Islet precursor cell (in vitro differentiated cells): Measurements from ENCODE around the gene SH3BGR.
A peak's percentile ranks its signal among the peaks of the same experiment; 100 is the strongest.
"Not testable (repeated sequence)": the region's sequence is repeated elsewhere in the genome, so short reads cannot be mapped to it uniquely, and the experiment has no call there.

ENCODE experiments used
- DNase-seq: peaks from one replicate; pipeline ENCODE4 v3.0.0-alpha.2; 2018

The SH3BGR gene

DNA sequence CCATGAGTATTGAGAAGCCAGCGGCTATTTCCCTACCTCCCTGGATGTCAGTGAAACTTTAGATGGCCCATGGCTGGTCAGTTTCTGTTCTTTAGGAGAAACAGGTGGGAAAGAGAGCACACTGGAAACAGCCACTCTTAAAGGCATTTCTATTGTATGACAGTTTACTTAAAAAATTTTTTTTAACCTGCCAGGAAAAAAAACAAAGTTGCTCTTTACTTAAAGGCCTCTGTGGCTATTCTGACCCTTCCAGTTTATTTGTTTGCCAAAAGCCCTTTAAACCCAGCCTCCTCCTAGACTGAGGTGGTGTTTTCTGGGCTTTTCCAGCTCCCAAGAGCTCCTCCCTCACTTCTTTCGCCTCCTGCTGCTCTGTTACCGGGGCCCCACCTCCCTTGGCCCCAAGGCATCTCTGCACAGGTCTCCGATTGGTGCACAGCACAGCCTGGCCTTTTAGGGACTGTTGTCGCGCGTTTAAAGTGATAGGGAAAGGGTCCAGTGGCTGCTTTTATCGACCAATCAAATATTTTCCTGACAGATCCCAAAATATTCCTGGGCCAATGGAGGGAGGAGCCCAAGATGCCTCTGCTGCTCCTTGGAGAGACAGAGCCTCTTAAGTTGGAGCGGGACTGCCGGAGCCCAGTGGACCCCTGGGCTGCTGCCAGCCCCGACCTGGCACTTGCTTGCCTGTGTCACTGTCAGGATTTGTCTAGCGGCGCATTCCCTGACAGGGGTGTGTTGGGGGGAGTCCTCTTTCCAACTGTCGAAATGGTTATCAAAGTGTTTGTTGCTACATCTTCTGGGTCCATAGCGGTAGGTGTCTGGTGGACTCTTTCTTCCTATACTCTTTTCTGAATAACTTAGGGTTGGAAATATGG lies at the start of gene SH3BGR:
Gene SH3BGR (plus strand): TSS at position 639 of the 875 bp plus-strand sequence. CDS start 127 bp downstream, at position 766.
- peak; percentile 88 for DNase-seq

DNA sequence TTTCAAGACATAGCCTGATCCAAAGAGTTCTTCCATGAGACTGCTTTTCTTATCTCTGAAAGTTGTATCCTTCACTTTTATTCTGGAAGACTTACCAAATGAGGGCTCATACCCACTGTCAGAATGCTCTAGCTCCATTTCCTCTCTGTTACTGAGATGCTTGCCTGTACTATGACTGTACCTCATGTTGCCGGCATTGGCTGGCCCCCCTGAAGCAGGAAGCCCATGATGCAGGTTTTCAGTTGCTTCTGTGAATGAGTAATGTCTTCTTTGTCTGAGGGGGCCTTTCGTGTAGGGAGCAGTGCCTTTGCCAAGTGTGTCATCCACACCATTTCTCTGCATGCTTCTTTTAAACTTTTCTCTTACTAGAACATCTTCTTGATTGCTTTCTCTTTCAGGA lies 45.7 kb upstream of the SH3BGR start:
- DNase-seq = no peak

DNA sequence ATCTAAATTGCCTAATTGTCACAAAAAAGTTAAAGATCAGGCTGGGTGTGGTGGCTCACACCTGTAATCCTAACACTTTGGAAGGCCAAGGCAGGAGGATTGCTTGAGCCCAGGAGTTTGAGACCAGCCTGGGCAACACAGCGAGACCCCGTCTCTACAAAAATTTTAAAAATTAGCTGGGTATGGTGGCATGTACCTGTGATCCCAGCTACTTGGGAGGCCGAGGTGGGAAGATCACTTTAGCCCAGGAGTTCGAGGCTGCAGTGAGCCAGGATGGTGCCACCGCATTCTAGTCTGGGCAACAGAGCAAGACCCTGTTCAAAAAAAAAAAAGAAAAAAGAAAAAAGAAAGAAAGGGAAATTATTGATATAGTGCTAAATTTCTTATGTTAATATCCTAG lies 32.6 kb upstream of the SH3BGR start:
- not testable (repeated sequence) for DNase-seq

DNA sequence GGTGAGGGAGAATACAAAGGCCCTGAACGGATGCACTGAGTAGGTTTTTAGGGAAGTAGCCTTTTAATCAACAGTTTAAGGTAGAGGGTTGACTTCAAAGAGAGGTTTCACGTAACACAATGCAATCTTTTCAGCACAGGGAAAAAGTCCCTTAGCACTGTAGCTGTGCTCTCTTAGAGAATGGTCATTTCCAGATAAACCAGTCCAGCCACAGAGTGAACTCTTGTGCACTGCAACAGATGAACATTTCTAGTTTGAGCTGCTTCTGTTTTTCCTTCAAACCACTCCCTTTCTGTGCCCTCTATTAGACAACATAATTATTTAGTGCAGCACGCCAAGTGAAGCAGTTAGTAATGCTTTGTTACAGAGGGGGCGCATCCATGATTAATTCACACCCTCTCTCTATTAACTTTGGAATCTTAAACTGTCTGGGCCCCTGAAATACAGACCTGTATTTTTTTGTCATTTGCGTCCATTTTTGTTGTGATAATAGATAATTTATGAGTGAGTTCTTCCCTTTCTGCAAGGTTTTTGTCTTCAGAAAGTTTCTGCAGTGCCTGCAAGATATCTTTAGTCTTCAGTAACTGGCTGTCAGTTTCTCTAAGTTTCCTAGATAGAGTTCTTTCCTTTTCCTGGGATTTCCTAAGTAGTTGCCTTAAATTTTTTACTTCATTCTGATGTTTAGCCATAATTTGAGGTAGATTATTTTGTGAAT lies 29.1 kb upstream of the SH3BGR start:
- DNase-seq = no peak

GRCh38 chr21:39429445-39429844 lies 22.3 kb upstream of the SH3BGR start:
- no peak for DNase-seq

GRCh38 chr21:39430016-39430415 lies 21.8 kb upstream of the SH3BGR start:
- DNase-seq = no peak

- no peak for DNase-seq
Observed at GRCh38 chr21:39430457-39430856, 21.3 kb upstream of the SH3BGR start.

GRCh38 chr21:39430954-39431353 lies 20.8 kb upstream of the SH3BGR start:
- no peak for DNase-seq

DNA sequence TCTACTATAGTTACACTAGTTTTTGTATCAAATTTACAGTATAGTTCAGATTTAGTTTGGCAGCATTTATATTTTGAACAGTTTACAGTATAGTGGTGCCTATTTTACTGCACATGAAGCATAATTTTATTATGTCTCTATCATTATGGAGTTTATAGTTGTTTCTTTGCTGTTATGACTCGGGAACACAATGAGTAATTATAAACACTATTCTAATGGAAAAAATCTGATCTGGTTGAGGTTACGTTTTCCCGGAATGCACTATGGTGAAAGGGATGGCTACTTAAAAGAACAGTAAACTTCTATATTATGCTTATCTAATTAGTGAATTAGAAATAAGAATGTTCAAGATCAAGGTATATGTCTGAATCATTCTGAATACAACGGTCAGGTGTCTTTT lies 16.8 kb upstream of the SH3BGR start:
- no peak for DNase-seq

DNA sequence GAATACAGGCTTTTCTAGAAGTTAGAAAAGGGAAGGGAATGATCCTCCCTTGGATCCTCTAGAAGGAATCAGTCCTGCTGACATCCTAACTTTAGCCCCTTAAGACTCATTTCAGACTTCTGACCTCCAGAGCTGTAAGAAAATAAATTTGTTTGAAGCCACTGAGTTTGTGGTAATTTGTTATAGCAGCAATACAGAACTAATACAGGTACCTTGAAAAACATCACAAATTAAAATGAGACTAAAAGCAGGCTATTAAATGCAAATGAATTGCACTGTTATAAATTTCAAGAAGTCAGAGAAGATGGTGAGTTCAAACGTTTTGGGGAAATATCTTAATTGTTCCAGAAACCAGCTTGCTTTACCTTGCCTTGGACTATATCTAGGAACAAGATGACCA lies 12.5 kb upstream of the SH3BGR start:
- no peak for DNase-seq

DNA sequence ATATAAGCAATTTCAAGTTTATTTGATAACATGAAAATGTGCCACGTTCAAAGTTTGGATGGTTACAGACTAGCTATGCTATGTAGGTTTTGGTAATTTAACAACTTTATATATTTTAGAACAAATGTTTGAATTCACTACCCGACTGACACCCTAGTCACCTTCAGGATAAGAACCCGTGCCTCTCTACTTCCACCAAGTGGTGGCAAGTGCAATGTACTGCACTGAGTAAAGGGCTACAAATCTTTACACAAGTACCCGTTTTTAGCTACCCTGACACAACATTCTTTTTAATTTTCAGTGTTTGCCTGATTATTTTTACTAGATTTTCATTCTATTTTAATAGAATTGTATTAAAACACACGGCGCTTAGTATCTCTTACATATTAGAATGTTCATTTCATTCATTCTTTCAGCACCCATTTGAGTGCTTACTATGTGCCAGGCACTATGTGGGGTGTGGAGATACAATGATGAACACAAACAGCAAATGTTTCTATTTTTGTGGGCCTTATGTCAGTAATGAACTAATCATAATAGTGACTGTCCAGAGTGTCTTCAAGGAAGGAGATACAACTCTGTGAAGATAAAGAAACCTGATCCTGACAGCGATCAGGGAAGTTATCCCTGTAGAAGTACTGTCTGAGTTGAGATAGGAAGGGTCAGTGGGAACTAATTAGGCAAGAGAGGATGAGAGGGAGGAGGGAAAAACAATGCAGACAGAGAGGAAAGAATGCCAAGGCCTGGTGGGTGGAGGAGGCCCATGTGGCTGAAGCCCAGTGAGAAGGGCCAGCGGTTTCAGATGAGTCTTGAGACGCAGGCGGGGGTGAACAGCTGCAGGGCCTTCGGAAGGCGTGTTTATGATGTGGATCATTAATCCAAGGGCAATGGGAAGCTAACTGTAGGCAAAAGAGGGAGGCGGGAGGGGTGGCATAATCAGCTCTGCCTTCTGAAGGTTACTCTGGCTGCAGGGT lies 10.0 kb upstream of the SH3BGR start:
- no peak for DNase-seq

GRCh38 chr21:39444421-39445180 lies 7.2 kb upstream of the SH3BGR start:
- peak; percentile 89 for DNase-seq

- peak; percentile 97 for DNase-seq
Observed at GRCh38 chr21:39445321-39446269, 6.2 kb upstream of the SH3BGR start, which contains the start of gene LCA5L. LCA5L (minus strand) TSS chr21:39445778; CDS start chr21:39428493, 17,285 bp downstream.

DNA sequence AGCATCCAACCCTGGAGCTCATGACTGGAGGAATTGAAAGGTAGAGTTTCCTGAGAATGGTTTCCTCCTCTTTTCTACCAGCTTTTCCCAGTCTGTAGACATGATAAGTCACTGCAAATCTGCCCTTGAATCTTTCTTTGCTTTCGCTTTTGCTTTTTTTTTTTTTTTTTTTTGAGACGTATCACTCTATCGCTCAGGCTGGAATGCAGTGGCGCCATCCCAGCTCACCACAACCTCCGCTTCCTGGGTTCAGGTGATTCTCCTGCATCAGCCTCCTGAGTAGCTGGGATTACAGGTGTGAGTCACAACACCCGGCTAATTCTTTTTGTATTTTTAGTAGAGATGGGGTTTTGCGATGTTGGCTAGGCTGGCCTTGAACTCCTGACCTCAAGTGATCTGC lies 4.5 kb upstream of the SH3BGR start:
- no peak for DNase-seq

DNA sequence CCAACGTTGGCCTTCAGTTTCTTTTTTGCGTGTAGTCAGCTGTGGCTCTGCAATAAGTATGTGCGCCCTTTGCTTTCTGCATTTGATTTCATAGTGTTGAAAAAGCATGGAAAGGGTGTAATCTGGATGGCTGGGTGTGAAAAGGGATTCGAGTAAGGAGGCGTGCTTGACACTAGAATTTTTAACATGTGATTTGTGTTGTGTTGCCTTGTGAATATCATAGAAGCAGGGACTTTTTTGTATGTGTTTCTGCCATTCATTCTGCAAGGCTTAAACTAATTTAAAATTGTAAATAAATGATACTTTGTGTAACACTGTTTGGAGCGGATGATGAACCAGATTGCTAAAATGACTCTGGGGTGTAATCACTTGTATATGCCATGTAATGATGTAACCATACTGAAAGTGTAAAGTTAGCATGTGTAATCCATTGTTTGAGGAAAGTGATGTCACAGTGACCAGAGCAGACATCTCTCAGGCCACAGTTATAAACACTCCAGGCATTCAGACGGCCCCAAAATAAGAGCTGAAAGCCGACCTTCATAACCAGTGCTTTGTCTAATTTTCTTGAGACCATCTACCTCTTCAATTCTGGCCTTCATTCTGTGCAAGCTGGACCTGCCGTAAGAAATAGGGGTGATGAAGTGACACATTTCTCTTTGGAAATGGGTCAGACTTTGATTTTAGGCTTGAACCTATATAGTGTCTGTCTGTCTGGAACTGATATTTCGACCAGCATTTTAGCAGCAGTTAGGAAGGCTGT lies 618 bp downstream of the SH3BGR start:
- DNase-seq = no peak

DNA sequence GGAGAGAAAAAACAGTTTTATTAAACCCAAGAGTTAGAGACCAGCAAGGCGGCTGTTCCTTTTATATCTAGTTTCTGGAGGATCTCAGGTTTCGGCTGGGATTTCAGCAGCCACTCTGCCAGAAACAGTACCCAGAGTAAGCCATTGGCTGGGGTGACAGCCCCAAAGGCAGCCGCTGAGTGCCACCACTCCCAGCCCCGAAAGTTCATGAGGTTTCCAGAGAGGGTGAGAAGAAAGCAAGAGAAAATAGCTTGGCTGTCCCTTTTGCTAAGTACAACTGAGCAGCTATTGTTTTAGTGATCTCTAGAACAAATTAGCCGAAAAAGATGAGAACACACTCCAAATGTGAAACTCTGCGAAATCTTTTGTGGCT lies 1.2 kb downstream of the SH3BGR start:
- no peak for DNase-seq

- no peak for DNase-seq
Observed at GRCh38 chr21:39453571-39454179, 1.9 kb downstream of the SH3BGR start.

GRCh38 chr21:39454949-39455668 lies 3.3 kb downstream of the SH3BGR start:
- DNase-seq = no peak

DNA sequence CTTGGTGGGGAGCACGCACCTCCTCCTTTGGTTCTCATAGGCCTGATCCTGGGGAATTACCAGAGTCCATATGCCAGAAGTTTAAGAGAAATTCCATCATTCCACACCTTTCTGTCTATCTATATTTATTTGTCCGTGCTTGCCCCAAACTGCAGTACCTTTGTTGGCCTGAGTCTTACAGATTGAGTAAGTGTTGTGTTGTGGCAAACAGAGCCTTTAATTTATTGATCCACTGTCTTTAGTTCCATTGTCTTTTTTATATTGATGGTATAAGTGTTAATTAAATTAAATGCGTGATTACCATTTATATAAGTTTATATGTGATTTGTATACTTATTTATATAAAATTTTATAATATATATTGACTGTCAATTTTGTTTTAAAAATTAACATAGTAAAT lies 4.9 kb downstream of the SH3BGR start:
- no peak for DNase-seq
